Panc1 (cell line): ENCODE measurements around the gene CITED2. TPM values are rescaled to one million over a fixed set of nuclear protein-coding genes. Genes with fewer than 3 reads are reported as not detected.

Source experiments
- ATAC-seq: fragments of 200-7000 bp; cut with Tn5 transposase; 2 replicates; pipeline ENCODE4 v1.9.1; 2020; ENCODE audit warnings: mild to moderate bottlenecking, moderate library complexity
- BruUV-seq: library from RNA; stranded (reverse); fragments of 400-500 nt; replicated peaks from 2 replicates; lab custom pipeline; 2021; lab: Mats Ljungman, UMichigan
- CTCF ChIA-PET: fragments of 300-600 bp; sonication (Branson Sonifier 250); formaldehyde crosslinking; loops from one replicate; lab custom pipeline; 2022; ENCODE audit warnings: antibody characterized with exemption; lab: Charles Lee
- POLR2A ChIA-PET: fragments of 300-600 bp; sonication (Branson Sonifier 250); formaldehyde crosslinking; loops from one replicate; lab custom pipeline; 2022; ENCODE audit warnings: antibody characterized with exemption; lab: Charles Lee
- DNase-seq: peaks from one replicate; pipeline ENCODE4 v3.0.0-alpha.2; 2010; ENCODE audit warnings: low read depth, low spot score
- H3K27ac ChIP-seq: 2 replicates; pipeline ENCODE4 v1.5.1; 2011; ENCODE audit warnings: mild to moderate bottlenecking, low read length, inconsistent platforms
- H3K27me3 ChIP-seq: fragments of 200-500 bp; sonication (Bioruptor generic); 2 replicates; pipeline ENCODE4 v1.6.0; 2014; ENCODE audit warnings: low read length, inconsistent platforms; ENCODE audit not compliant: control insufficient read depth, insufficient read depth
- H3K36me3 ChIP-seq: fragments of 200-500 bp; sonication (Bioruptor generic); 2 replicates; pipeline ENCODE4 v1.5.1; 2014; ENCODE audit warnings: inconsistent platforms, mild to moderate bottlenecking, low read length, moderate library complexity; ENCODE audit not compliant: control insufficient read depth, insufficient read depth
- H3K4me1 ChIP-seq: 2 replicates; pipeline ENCODE4 v1.5.1; 2011; ENCODE audit warnings: inconsistent platforms, mild to moderate bottlenecking, low read length, moderate library complexity; ENCODE audit not compliant: control insufficient read depth, insufficient read depth
- H3K4me3 ChIP-seq, 2 experiments: 2 replicates each; pipeline ENCODE4 v1.5.1; 2011 to 2012; ENCODE audit warnings: low read depth in 2 of 2, low read length in 2 of 2, mild to moderate bottlenecking in 2 of 2, inconsistent platforms in 1 of 2, moderate library complexity in 1 of 2
- H3K9me3 ChIP-seq: fragments of 200-500 bp; sonication (Bioruptor generic); 2 replicates; pipeline ENCODE4 v1.5.1; 2014; ENCODE audit warnings: low read depth, mild to moderate bottlenecking, inconsistent platforms, low read length, moderate library complexity; ENCODE audit not compliant: control insufficient read depth, insufficient read depth
- POLR2AphosphoS5 ChIP-seq: IDR thresholded peaks from 2 replicates; pipeline ENCODE4 v1.6.1; 2012; ENCODE audit warnings: mild to moderate bottlenecking, low read depth, low read length, moderate library complexity
- SIN3A ChIP-seq: IDR thresholded peaks from 2 replicates; pipeline ENCODE4 v1.6.1; 2012; ENCODE audit warnings: low read depth, mild to moderate bottlenecking, low read length, moderate library complexity, borderline replicate concordance; ENCODE audit not compliant: insufficient read depth
- TCF7L2 ChIP-seq: IDR thresholded peaks from 2 replicates; pipeline ENCODE4 v1.6.1; 2011; ENCODE audit warnings: mild to moderate bottlenecking, low read depth, low read length, inconsistent platforms
- in situ Hi-C: cut with HindIII; loops from 2 replicates; pipeline ENCODE4 v1.10.0; 2016; ENCODE audit warnings: low sequenced_read_pairs, low pct_unique_long_range_greater_than_20kb
- intact Hi-C: fragments of 100-400 bp; cut with micrococcal nuclease; formaldehyde crosslinking; loops from one replicate; pipeline ENCODE4 v1.10.0; 2022; ENCODE audit not compliant: unreplicated experiment
- total RNA-seq: library from RNA; stranded (reverse); gene quantifications from one replicate; pipeline ENCODE4 v1.2.1, GENCODE V29; 2021; ENCODE audit not compliant: unreplicated experiment
- TF ChIP-seq, protein P1 (sequence below): fragments of 450-650 bp; IDR thresholded peaks from 2 replicates; pipeline ENCODE4 v1.5.1; 2017; ENCODE audit warnings: mild to moderate bottlenecking
- TF ChIP-seq, protein P2 (sequence below), 2 experiments: IDR thresholded peaks; 2 replicates each; pipeline ENCODE4 v1.6.1; 2011 to 2012; ENCODE audit warnings: low read depth in 2 of 2, control low read depth in 1 of 2, low read length in 1 of 2, mild to moderate bottlenecking in 1 of 2, moderate library complexity in 1 of 2; ENCODE audit not compliant: insufficient read depth in 1 of 2

Gene CITED2
- total RNA-seq, 1 experiment from 2014 or later: 210 TPM

DNA sequence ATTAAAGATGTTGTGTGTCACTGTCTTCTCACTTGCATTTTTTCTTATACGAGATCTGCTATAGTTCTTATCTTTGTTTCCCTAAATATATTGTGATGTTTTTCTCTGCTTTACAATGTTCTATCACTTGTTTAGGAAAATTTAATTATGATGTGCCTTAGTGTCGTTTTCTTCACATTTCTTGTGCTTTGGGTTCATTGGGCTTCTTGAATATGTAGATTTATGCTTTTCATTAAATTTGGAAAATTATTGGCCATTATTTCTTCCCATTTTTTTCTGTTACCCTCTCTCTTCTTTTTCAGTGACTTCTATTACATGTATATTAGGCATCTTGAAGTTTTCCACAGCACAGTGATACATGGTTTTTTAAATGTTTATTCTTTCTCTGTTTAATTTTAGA lies 33.4 kb downstream of the CITED2 start:
- H3K4me3 ChIP-seq: no peak overlapping the region
- no peak for DNase-seq
- no peaks in the 10 kb centered on the region for H3K27me3 ChIP-seq
- in situ Hi-C loops: no loop called here
- intact Hi-C loops: loop anchor here (10.0 kb wide), 1 partner anchor 106 kb away; no protein-coding TSS in a partner anchor
- POLR2A ChIA-PET: interaction anchor here (0.7 kb wide), 1 partner anchor 246 kb away, joined by 3 read pairs; no protein-coding TSS in a partner anchor
- no TSS peak for BruUV-seq
- H3K36me3 ChIP-seq: no peaks in the 10 kb centered on the region
- TF ChIP-seq, protein P1, sequence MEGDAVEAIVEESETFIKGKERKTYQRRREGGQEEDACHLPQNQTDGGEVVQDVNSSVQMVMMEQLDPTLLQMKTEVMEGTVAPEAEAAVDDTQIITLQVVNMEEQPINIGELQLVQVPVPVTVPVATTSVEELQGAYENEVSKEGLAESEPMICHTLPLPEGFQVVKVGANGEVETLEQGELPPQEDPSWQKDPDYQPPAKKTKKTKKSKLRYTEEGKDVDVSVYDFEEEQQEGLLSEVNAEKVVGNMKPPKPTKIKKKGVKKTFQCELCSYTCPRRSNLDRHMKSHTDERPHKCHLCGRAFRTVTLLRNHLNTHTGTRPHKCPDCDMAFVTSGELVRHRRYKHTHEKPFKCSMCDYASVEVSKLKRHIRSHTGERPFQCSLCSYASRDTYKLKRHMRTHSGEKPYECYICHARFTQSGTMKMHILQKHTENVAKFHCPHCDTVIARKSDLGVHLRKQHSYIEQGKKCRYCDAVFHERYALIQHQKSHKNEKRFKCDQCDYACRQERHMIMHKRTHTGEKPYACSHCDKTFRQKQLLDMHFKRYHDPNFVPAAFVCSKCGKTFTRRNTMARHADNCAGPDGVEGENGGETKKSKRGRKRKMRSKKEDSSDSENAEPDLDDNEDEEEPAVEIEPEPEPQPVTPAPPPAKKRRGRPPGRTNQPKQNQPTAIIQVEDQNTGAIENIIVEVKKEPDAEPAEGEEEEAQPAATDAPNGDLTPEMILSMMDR: no peak
- TF ChIP-seq, protein P2, sequence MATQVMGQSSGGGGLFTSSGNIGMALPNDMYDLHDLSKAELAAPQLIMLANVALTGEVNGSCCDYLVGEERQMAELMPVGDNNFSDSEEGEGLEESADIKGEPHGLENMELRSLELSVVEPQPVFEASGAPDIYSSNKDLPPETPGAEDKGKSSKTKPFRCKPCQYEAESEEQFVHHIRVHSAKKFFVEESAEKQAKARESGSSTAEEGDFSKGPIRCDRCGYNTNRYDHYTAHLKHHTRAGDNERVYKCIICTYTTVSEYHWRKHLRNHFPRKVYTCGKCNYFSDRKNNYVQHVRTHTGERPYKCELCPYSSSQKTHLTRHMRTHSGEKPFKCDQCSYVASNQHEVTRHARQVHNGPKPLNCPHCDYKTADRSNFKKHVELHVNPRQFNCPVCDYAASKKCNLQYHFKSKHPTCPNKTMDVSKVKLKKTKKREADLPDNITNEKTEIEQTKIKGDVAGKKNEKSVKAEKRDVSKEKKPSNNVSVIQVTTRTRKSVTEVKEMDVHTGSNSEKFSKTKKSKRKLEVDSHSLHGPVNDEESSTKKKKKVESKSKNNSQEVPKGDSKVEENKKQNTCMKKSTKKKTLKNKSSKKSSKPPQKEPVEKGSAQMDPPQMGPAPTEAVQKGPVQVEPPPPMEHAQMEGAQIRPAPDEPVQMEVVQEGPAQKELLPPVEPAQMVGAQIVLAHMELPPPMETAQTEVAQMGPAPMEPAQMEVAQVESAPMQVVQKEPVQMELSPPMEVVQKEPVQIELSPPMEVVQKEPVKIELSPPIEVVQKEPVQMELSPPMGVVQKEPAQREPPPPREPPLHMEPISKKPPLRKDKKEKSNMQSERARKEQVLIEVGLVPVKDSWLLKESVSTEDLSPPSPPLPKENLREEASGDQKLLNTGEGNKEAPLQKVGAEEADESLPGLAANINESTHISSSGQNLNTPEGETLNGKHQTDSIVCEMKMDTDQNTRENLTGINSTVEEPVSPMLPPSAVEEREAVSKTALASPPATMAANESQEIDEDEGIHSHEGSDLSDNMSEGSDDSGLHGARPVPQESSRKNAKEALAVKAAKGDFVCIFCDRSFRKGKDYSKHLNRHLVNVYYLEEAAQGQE (IDR thresholded peaks at IDR 0.05; ENCODE audit: insufficient read depth in 1 of 2, low read depth in 2 of 2, low read length in 1 of 2): no peak
- TF ChIP-seq SIN3A: no peak
- no peak for TF ChIP-seq TCF7L2
- TF ChIP-seq POLR2AphosphoS5: no peak
- no peaks in the 10 kb centered on the region for H3K4me1 ChIP-seq
- H3K9me3 ChIP-seq: no peaks in the 10 kb centered on the region
- no peak for ATAC-seq
- H3K27ac ChIP-seq: no peak overlapping the region
- CTCF ChIA-PET: no interaction called here

- POLR2A ChIA-PET: no interaction called here
Measured at GRCh38 chr6:139338795-139339194, 35.7 kb downstream of the CITED2 start.

More at GRCh38 chr6:139338795-139339194, 35.7 kb downstream of the CITED2 start:
- intact Hi-C loops (no loop called here), in situ Hi-C loops (no loop called here)
- H3K9me3 ChIP-seq: no peaks in the 10 kb centered on the region
- TF ChIP-seq, protein P2 (IDR thresholded peaks at IDR 0.05; ENCODE audit: insufficient read depth in 1 of 2, low read depth in 2 of 2, low read length in 1 of 2): no peak
- TF ChIP-seq, protein P1: no peak
- TF ChIP-seq SIN3A (no peak), POLR2AphosphoS5 (no peak), TCF7L2 (no peak)
- no peaks in the 10 kb centered on the region for H3K36me3 ChIP-seq
- no TSS peak for BruUV-seq
- H3K4me3 ChIP-seq: no peak overlapping the region
- CTCF ChIA-PET: no interaction called here
- ATAC-seq: no peak
- H3K4me1 ChIP-seq: no peaks in the 10 kb centered on the region
- no peak for DNase-seq
- no peak overlapping the region for H3K27ac ChIP-seq
- no peaks in the 10 kb centered on the region for H3K27me3 ChIP-seq
